Tibial nerve (tissue), 3 donors: ENCODE data around the gene CD74.

ENCODE experiments used
- POLR2A ChIP-seq, 2 donors: fragments of 450-650 bp; IDR thresholded peaks; one replicate each; pipeline ENCODE4 v1.6.1; 2017; ENCODE audit warnings: antibody characterized with exemption in 2 of 2, mild to moderate bottlenecking in 2 of 2, moderate library complexity in 2 of 2
- TF ChIP-seq, protein P1 (sequence below), 5 experiments: fragments of 200-600 bp in 3 of 5; fragments of 450-650 bp in 2 of 5; sonication (generic) in 3 of 5; IDR thresholded peaks; one replicate each; pipeline ENCODE4 v1.5.1; 2016 to 2019; ENCODE audit warnings: antibody characterized with exemption in 5 of 5, mild to moderate bottlenecking in 3 of 5, moderate library complexity in 2 of 5

- TF ChIP-seq POLR2A (IDR thresholded peaks at IDR 0.05): no peak
- TF ChIP-seq, protein P1, sequence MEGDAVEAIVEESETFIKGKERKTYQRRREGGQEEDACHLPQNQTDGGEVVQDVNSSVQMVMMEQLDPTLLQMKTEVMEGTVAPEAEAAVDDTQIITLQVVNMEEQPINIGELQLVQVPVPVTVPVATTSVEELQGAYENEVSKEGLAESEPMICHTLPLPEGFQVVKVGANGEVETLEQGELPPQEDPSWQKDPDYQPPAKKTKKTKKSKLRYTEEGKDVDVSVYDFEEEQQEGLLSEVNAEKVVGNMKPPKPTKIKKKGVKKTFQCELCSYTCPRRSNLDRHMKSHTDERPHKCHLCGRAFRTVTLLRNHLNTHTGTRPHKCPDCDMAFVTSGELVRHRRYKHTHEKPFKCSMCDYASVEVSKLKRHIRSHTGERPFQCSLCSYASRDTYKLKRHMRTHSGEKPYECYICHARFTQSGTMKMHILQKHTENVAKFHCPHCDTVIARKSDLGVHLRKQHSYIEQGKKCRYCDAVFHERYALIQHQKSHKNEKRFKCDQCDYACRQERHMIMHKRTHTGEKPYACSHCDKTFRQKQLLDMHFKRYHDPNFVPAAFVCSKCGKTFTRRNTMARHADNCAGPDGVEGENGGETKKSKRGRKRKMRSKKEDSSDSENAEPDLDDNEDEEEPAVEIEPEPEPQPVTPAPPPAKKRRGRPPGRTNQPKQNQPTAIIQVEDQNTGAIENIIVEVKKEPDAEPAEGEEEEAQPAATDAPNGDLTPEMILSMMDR (IDR thresholded peaks at IDR 0.05): no peak
Observed at GRCh38 chr5:150419630-150420270, 7.0 kb upstream of the CD74 start.
